ENCODE results near the gene KIF26A.

Gene KIF26A

GRCh38 chr14:104158827-104159798 is 20.7 kb downstream of the KIF26A start:
- no peak for FAIRE-seq

- FAIRE-seq = no peak
Measured at GRCh38 chr14:104159990-104160389, 21.6 kb downstream of the KIF26A start.

- FAIRE-seq = no peak
Measured at GRCh38 chr14:104161602-104162367, 23.4 kb downstream of the KIF26A start.

- FAIRE-seq = no peak
Measured at GRCh38 chr14:104162495-104162894, 24.1 kb downstream of the KIF26A start.

DNA sequence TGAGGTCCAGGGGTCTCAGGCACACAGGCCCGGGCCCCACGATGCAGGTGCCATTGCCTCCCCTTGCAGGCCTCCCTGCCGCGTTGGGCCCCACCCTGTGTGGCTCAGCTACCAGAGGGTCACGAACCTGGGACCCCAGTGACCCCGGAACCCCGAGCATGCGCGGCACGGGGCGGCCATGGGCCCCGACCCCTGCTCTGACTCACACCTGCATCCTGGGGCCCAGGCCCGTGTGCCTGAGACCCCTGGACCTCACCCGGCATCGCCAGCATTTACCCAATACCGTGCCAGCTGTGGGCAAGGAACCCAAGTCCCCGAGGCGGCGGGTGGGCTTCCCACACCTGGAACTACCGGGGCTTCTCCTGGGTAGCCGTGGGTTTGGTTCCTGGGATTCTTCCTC is 25.2 kb downstream of the KIF26A start:
- no peak for FAIRE-seq

DNA sequence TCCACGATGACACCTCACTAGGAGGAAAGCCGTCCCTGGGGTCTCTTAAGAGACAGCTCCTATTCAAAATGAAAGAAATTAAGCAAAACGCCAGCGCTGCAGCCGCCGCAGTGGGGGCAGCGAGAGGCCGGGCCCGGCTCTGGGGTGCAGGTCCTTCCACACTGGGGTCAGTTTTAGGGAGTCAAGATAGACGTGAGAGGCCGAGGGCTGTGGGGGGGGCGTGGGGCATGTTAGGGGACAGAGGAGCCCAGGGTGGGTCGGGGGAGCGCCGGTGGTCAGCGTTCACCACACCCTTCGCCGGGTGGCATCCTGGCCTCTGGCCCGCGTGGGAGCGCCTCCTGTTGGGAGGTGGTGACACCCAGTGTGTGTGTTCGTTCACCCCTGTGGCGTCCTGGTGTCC is 25.7 kb downstream of the KIF26A start:
- no peak for FAIRE-seq

- no peak for FAIRE-seq
Measured at GRCh38 chr14:104164512-104164911, 26.1 kb downstream of the KIF26A start.

DNA sequence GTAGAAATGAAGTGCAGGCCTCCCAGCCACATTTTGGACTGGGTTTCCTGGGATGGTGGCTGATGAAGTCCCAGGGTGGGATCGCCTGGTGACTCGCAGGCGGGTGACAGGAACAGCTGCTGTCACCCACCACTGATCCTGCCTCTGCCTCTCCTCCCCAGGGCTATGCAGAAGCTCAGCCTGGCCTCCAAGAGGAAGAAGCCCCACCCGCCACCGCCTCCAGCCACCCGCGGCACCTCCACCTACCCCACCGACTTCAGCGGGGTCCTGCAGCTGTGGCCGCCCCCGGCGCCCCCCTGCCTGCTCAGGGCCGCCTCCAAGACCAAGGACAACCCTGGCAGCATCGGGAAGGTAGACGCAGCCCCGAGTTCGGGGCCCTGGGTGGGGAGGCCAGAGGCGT is 28.3 kb downstream of the KIF26A start:
- FAIRE-seq = no peak

DNA sequence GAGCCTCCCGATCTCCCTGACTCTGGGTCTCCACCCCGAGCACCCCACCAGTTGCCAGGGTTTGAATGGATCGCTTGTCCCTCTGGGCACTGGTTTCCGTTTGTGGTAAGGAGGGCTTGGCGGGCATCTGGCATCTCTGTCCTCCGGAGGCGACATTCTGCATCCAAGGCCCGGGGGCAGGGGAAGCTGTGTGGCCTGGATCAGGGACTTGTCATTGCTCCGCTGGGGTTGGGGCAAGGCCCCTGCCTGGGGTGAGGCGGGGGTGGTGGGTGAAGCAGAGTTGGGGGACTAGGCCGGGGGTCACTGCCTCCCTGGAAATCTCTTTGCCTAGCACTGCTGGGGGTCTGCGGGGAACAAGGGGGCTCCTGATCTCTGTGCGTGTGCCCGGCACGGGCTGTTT is 30.2 kb downstream of the KIF26A start:
- no peak for FAIRE-seq

- FAIRE-seq = no peak
Measured at GRCh38 chr14:104169005-104169698, 30.8 kb downstream of the KIF26A start.

GRCh38 chr14:104169699-104170479 is 31.5 kb downstream of the KIF26A start:
- FAIRE-seq = no peak

- no peak for FAIRE-seq
Measured at GRCh38 chr14:104171029-104171697, 32.8 kb downstream of the KIF26A start.

DNA sequence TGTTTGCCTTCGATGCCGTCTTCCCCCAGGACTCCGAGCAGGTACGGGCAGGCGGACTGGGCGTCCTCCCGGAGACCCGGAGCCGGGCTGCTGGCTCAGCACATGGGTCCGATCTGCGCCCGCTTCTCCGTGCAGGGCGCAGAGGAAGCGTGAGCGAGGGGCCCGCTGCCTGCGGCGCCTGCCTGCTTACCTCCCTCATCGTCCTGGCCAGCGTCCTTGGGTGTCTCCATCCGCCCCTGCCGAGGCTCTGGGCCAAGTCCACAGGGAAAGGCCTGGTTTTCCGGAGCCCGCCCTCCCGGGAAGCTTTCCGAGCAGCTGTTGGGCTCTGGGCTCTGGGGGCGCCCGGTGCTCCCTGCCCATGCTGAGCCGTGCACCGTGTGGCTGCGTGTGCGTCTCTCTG is 33.5 kb downstream of the KIF26A start:
- no peak for FAIRE-seq

DNA sequence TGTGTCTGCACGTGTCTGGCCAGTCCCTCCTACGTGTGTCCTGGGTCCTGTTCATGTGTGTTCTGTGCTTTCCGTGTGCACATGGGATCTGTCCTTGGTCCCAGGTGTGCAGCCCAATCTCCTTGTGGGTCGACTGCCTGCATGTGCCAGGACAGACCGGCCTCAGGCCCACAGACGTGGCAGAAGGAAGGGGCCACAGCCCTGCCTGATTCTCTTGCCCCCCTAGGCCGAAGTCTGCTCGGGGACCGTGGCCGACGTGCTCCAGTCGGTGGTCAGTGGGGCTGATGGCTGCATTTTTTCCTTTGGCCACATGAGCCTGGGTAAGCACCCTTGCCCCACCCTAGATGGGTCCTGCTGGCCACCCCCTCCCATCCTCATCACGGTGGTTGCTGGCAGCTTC is 34.0 kb downstream of the KIF26A start:
- no peak for FAIRE-seq

GRCh38 chr14:104172880-104173279 is 34.5 kb downstream of the KIF26A start:
- no peak for FAIRE-seq

GRCh38 chr14:104174051-104174450 is 35.7 kb downstream of the KIF26A start:
- FAIRE-seq = no peak

- FAIRE-seq = no peak
Measured at GRCh38 chr14:104175041-104175440, 36.7 kb downstream of the KIF26A start.

GRCh38 chr14:104175811-104176210 is 37.4 kb downstream of the KIF26A start:
- no peak for FAIRE-seq

GRCh38 chr14:104176611-104177010 is 38.2 kb downstream of the KIF26A start:
- no peak for FAIRE-seq

GRCh38 chr14:104177411-104177810 is 39.0 kb downstream of the KIF26A start:
- FAIRE-seq = no peak

DNA sequence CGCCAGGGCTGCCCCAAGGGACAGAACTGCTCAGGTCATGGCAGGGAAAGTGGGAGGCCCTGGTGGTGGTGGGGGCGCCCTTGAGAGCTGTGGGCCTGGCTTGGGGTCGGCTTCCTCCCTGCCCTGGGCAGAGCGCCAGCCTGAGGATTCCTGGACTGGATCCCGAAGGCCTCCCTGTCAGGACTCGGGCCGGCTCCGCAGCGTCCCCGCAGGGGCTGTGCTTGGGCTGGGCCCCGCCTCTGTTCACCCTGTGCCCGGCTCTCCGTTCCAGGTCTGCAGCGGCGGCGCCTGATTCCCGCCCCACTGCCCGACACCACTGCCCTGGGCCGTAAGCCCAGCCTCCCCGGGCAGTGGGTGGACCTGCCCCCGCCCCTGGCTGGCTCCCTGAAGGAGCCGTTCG is 39.9 kb downstream of the KIF26A start:
- no peak for FAIRE-seq

DNA sequence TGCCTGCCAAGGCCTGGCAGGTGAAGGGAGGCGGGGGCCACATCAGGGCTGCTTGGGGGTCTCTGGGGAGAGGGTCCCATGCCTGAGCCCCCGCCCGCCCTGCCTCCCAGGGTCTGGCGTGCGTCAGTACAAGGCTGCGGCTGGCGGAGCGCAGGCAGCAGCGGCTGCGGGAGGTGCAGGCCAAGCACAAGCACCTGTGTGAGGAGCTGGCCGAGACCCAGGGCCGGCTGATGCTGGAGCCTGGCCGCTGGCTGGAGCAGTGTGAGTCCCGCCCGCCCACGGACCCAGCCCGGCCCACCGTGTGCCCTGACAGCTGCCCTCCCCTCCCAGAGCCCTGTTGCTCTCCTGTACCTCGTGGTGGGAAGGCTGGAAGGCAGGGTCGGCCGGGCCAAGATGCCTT is 40.7 kb downstream of the KIF26A start:
- FAIRE-seq = no peak
